ENCODE measurements around the gene DDX25. TPM values are rescaled to one million over a fixed set of nuclear protein-coding genes. Genes with fewer than 3 reads are reported as not detected.
"Not testable (repeated sequence)": the region's sequence is repeated elsewhere in the genome, so short reads cannot be mapped to it uniquely, and the experiment has no call there.

The DDX25 gene
- total RNA-seq = under 0.01 TPM in 1 of 2 replicates, not detected in the other

DNA sequence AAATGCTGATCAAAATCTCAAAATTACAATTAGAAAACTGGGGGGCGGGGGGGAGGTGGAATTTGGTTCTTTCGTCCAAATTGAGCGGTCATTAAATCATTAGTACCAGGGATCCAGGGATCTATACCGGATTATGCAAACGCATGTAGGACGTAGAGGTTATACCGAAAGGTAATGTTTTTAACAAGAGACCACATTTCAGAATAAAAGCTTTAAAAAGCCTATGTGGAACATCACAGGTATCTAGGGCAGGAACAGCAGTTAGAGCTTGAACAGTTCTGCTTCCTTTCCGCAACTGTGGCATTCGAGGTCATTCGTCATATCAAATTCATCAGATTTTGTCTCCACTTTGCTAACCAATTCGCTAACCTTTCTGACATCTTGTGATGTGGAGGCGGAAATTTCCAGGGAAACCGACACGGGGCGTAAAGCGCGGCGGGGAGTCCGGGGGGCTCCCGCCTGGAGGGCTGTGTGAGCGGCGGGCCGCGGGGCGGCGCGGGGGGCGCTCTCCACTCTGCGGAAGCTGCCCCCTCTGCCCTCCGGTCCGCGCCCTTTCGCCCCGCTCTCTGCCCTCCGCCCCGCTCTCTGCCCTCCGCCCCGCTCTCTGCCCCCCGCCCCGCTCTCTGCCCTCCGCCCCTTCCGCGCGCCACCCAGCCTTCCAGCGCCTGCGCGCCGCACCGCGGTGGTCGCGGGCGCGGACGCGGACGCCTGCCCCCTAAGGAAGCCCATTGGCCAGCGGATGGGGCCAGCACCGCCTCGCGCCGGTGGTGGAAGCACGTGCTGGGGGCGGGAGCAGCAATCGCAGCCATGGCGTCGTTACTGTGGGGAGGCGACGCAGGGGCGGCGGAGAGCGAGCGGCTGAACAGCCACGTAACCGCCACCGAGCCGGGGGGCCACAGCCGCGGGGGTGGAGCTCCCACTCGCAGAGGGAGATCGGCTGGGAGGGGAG is at the start of gene DDX25:
DDX25 (plus strand) TSS at position 798 of the 949 bp plus-strand sequence; CDS start at position 808, 10 bp downstream.
- Histone ChIP-seq H3K9me3 (ENCODE audit: low read depth, low read length) (no peaks in the 10 kb centered on the region), H3K79me2 (ENCODE audit: insufficient read depth, low read length) (peaks cover 22% of the 10 kb centered on the region), H3K27me3 (ENCODE audit: insufficient read depth, low read length) (peaks cover 35% of the 10 kb centered on the region), H3K4me2 (ENCODE audit: insufficient read depth, low read length) (peak within 1 kb of the TSS; percentile 89), H3K27ac (ENCODE audit: low read depth, low read length) (no peak within 1 kb of the TSS), H4K20me1 (ENCODE audit: insufficient read depth, low read length) (no peaks in the 10 kb centered on the region), H3K4me1 (ENCODE audit: insufficient read depth, low read length) (peaks cover 11% of the 10 kb centered on the region), H3K4me3 (ENCODE audit: insufficient read depth, low read length) (peak within 1 kb of the TSS; percentile 88), H2AFZ (ENCODE audit: low read length) (no peak within 1 kb of the TSS), H3K36me3 (ENCODE audit: insufficient read depth, low read length) (peaks cover 14% of the 10 kb centered on the region)
- no peak for DNase-seq (ENCODE audit: insufficient read length, low spot score, missing footprints)
- TF ChIP-seq, protein P1, sequence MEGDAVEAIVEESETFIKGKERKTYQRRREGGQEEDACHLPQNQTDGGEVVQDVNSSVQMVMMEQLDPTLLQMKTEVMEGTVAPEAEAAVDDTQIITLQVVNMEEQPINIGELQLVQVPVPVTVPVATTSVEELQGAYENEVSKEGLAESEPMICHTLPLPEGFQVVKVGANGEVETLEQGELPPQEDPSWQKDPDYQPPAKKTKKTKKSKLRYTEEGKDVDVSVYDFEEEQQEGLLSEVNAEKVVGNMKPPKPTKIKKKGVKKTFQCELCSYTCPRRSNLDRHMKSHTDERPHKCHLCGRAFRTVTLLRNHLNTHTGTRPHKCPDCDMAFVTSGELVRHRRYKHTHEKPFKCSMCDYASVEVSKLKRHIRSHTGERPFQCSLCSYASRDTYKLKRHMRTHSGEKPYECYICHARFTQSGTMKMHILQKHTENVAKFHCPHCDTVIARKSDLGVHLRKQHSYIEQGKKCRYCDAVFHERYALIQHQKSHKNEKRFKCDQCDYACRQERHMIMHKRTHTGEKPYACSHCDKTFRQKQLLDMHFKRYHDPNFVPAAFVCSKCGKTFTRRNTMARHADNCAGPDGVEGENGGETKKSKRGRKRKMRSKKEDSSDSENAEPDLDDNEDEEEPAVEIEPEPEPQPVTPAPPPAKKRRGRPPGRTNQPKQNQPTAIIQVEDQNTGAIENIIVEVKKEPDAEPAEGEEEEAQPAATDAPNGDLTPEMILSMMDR (IDR thresholded peaks at IDR 0.05; ENCODE audit: extremely low read depth, low read depth, low read length) = no peak

DNA sequence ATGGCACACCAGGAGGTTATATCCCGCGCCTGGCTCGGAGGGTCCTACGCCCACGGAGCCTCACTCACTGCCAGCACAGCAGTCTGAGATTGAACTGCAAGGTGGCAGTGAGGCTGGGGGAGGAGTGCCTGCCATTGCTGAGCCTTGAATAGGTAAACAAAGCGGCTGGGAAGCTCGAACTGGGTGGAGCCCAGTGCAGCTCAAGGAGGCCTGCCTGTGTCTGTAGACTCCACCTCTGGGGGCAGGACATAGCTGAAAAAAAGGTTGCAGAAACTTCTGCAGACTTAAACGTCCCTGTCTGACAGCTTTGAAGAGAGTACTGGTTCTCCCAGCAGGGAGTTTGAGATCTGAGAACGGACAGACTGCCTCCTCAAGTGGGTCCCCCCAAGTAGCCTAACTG is 46.6 kb upstream of the DDX25 start:
- not testable (repeated sequence) for H3K27ac ChIP-seq (ENCODE audit: low read depth, low read length); H3K4me2 ChIP-seq (ENCODE audit: insufficient read depth, low read length); DNase-seq (ENCODE audit: insufficient read length, low spot score, missing footprints); H2AFZ ChIP-seq (ENCODE audit: low read length); H3K4me1 ChIP-seq (ENCODE audit: insufficient read depth, low read length); H3K79me2 ChIP-seq (ENCODE audit: insufficient read depth, low read length); H3K27me3 ChIP-seq (ENCODE audit: insufficient read depth, low read length); H4K20me1 ChIP-seq (ENCODE audit: insufficient read depth, low read length); H3K4me3 ChIP-seq (ENCODE audit: insufficient read depth, low read length); H3K9me3 ChIP-seq (ENCODE audit: low read depth, low read length); H3K36me3 ChIP-seq (ENCODE audit: insufficient read depth, low read length)

DNA sequence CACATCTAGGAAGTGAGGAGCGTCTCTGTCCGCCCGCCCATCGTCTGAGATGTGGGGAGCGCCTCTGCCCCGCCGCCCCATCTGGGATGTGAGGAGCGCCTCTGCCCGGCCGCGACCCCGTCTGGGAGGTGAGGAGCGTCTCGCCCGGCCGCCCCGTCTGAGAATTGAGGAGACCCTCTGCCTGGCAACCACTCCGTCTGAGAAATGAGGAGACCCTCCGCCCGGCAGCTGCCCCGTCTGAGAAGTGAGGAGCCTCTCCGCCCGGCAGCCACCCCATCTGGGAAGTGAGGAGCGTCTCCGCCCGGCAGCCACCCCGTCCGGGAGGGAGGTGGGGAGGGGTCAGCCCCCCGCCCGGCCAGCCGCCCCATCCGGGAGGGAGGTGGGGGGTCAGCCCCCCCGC is 41.5 kb upstream of the DDX25 start:
- H3K4me3 ChIP-seq (ENCODE audit: insufficient read depth, low read length); H3K4me1 ChIP-seq (ENCODE audit: insufficient read depth, low read length); H3K9me3 ChIP-seq (ENCODE audit: low read depth, low read length); H3K79me2 ChIP-seq (ENCODE audit: insufficient read depth, low read length); H3K27ac ChIP-seq (ENCODE audit: low read depth, low read length); DNase-seq (ENCODE audit: insufficient read length, low spot score, missing footprints); H2AFZ ChIP-seq (ENCODE audit: low read length); H3K4me2 ChIP-seq (ENCODE audit: insufficient read depth, low read length); H3K27me3 ChIP-seq (ENCODE audit: insufficient read depth, low read length); H3K36me3 ChIP-seq (ENCODE audit: insufficient read depth, low read length); H4K20me1 ChIP-seq (ENCODE audit: insufficient read depth, low read length): not testable (repeated sequence)

DNA sequence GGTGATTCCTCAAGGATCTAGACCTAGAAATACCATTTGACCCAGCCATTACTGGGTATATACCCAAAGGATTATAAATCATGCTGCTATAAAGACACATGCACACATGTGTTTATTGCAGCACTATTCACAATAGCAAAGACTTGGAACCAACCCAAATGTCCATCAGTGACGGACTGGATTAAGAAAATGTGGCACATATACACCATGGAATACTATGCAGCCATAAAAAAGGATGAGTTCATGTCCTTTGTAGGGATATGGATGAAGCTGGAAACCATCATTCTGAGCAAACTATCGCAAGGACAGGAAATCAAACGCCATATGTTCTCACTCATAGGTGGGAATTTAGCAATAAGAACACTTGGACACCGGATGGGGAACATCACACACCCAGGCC is 39.0 kb upstream of the DDX25 start:
- H3K4me3 ChIP-seq (ENCODE audit: insufficient read depth, low read length); H3K4me2 ChIP-seq (ENCODE audit: insufficient read depth, low read length); H4K20me1 ChIP-seq (ENCODE audit: insufficient read depth, low read length); H3K36me3 ChIP-seq (ENCODE audit: insufficient read depth, low read length); DNase-seq (ENCODE audit: insufficient read length, low spot score, missing footprints); H3K9me3 ChIP-seq (ENCODE audit: low read depth, low read length); H3K27me3 ChIP-seq (ENCODE audit: insufficient read depth, low read length); H3K79me2 ChIP-seq (ENCODE audit: insufficient read depth, low read length); H2AFZ ChIP-seq (ENCODE audit: low read length); H3K4me1 ChIP-seq (ENCODE audit: insufficient read depth, low read length); H3K27ac ChIP-seq (ENCODE audit: low read depth, low read length): not testable (repeated sequence)

DNA sequence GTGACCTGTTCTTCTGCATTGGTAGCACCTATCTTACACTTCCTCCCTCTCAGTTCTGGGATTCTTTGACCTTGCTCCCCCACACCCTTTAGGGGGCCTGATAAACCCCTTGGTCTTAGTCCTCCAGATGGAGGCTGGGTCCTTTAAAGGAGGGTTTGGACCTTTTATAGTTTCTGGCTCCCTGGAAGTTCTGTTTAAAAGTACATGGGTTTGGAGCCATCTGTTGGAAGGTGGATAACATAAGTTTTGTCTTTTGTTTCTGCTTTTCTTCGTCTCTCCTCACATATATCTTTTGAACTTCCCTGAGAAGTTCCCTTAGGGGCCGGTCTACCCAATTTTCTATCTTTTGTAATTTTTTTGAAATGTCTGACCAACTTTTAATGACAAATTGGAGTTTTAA is 34.8 kb upstream of the DDX25 start:
- no peaks in the 10 kb centered on the region for H3K4me1 ChIP-seq (ENCODE audit: insufficient read depth, low read length)

More for the DNA sequence above, 34.8 kb upstream of the DDX25 start:
- no peak overlapping the region for H2AFZ ChIP-seq (ENCODE audit: low read length)
- H3K9me3 ChIP-seq (ENCODE audit: low read depth, low read length) = no peaks in the 10 kb centered on the region
- no peaks in the 10 kb centered on the region for H4K20me1 ChIP-seq (ENCODE audit: insufficient read depth, low read length)
- no peak for DNase-seq (ENCODE audit: insufficient read length, low spot score, missing footprints)
- TF ChIP-seq, protein P1 (IDR thresholded peaks at IDR 0.05; ENCODE audit: extremely low read depth, low read depth, low read length) = no peak
- H3K27me3 ChIP-seq (ENCODE audit: insufficient read depth, low read length) = no peaks in the 10 kb centered on the region
- H3K27ac ChIP-seq (ENCODE audit: low read depth, low read length) = no peak overlapping the region
- H3K36me3 ChIP-seq (ENCODE audit: insufficient read depth, low read length) = no peaks in the 10 kb centered on the region
- no peak overlapping the region for H3K4me2 ChIP-seq (ENCODE audit: insufficient read depth, low read length)
- H3K79me2 ChIP-seq (ENCODE audit: insufficient read depth, low read length) = no peaks in the 10 kb centered on the region
- H3K4me3 ChIP-seq (ENCODE audit: insufficient read depth, low read length) = no peak overlapping the region

All from osteoblast (primary cell).